Testis (tissue), 3 donors: ENCODE data around the gene CLEC10A. TPM values are rescaled to one million over a fixed set of nuclear protein-coding genes. Genes with fewer than 3 reads are reported as not detected.

Experiments used
- DNase-seq: peaks from one replicate; pipeline ENCODE4 v3.0.0-alpha.2; 2019
- H3K27ac ChIP-seq, 2 donors: fragments of 200-600 bp; sonication (generic); one replicate each; pipeline ENCODE4 v1.5.1; 2019
- H3K27me3 ChIP-seq: fragments of 200-600 bp; sonication (generic); one replicate; pipeline ENCODE4 v1.5.1; 2019
- H3K36me3 ChIP-seq: fragments of 200-600 bp; sonication (generic); one replicate; pipeline ENCODE4 v1.5.1; 2017; ENCODE audit warnings: low read depth; ENCODE audit errors: missing control alignments
- H3K4me1 ChIP-seq: fragments of 200-600 bp; sonication (generic); one replicate; pipeline ENCODE4 v1.5.1; 2019
- H3K4me3 ChIP-seq, 2 donors: fragments of 200-600 bp; sonication (generic); one replicate each; pipeline ENCODE4 v1.5.1; 2017 to 2019
- H3K9me3 ChIP-seq: fragments of 200-600 bp; sonication (generic); one replicate; pipeline ENCODE4 v1.5.1; 2017
- CTCF ChIP-seq, 3 experiments: fragments of 450-650 bp in 2 of 3; fragments of 200-600 bp in 1 of 3; sonication (generic) in 1 of 3; IDR thresholded peaks; one replicate each; pipeline ENCODE4 v1.5.1; 2016 to 2019; ENCODE audit warnings: antibody characterized with exemption in 3 of 3, mild to moderate bottlenecking in 2 of 3, moderate library complexity in 1 of 3
- POLR2A ChIP-seq: fragments of 450-650 bp; IDR thresholded peaks from one replicate; pipeline ENCODE4 v1.6.1; 2017; ENCODE audit warnings: antibody characterized with exemption, mild to moderate bottlenecking, moderate library complexity
- WGBS, 2 donors: methylation state at CpG; one replicate each; pipeline ENCODE4 v1.1.5; 2018; 5-methylcytosine and 5-hydroxymethylcytosine counted together
- intact Hi-C: fragments of 100-400 bp; cut with DNase I; formaldehyde crosslinking; loops from one replicate; pipeline ENCODE4 v1.15.1; 2023; ENCODE audit warnings: low total_unique reads
- polyA plus RNA-seq: library from polyadenylated mRNA; stranded (reverse); fragments of 350-450 nt; fragmentation: Illumina TruSeq; extraction: RNeasy Lipid Tissue Mini Kit (QIAGEN cat#74804); gene quantifications from one replicate; pipeline ENCODE4 v1.2.3, GENCODE V29; 2014; ENCODE audit warnings: low read depth, low replicate concordance; ENCODE audit not compliant: insufficient read depth
- total RNA-seq, 2 donors: library from RNA; depleted of rRNA; stranded (reverse); fragments of >200 nt; gene quantifications; one replicate each; pipeline ENCODE4 v1.2.3, GENCODE V29; 2016

Gene CLEC10A
- total and polyA plus RNA-seq, 3 donors from 2014 or later, result 3.5 to 11.7 (median 3.8) TPM

- TF ChIP-seq CTCF (IDR thresholded peaks at IDR 0.05), result no peak
- no peak for TF ChIP-seq POLR2A
- H3K9me3 ChIP-seq, result no peaks in the 10 kb centered on the region
- no peak overlapping the region for H3K27ac ChIP-seq
- no peak overlapping the region for H3K4me3 ChIP-seq
- DNase-seq, result no peak
- 89 to 96% methylated on average over 2 of the region's 2 CpGs for WGBS, 2 donors
- H3K27me3 ChIP-seq, result no peaks in the 10 kb centered on the region
- intact Hi-C loops, result no loop called here
- no peaks in the 10 kb centered on the region for H3K4me1 ChIP-seq
- H3K36me3 ChIP-seq, result no peaks in the 10 kb centered on the region
Observed at GRCh38 chr17:7072406-7072805, 7.6 kb downstream of the CLEC10A start.

- Histone ChIP-seq H3K36me3 (no peaks in the 10 kb centered on the region), H3K4me1 (no peaks in the 10 kb centered on the region), H3K27ac (no peak overlapping the region), H3K27me3 (no peaks in the 10 kb centered on the region), H3K9me3 (no peaks in the 10 kb centered on the region), H3K4me3 (no peak overlapping the region)
- intact Hi-C loops, result no loop called here
- no peak for TF ChIP-seq CTCF (IDR thresholded peaks at IDR 0.05)
- TF ChIP-seq POLR2A, result no peak
- no peak for DNase-seq
- WGBS, 2 donors, result 83 to 91% methylated on average over 3 of the region's 3 CpGs
Observed at GRCh38 chr17:7070712-7071111, 9.3 kb downstream of the CLEC10A start.

- no peak for TF ChIP-seq POLR2A
- no peak for TF ChIP-seq CTCF (IDR thresholded peaks at IDR 0.05)
- DNase-seq, result no peak
- intact Hi-C loops, result no loop called here
- H3K9me3 ChIP-seq, result no peaks in the 10 kb centered on the region
- no peak overlapping the region for H3K27ac ChIP-seq
- H3K4me1 ChIP-seq, result no peaks in the 10 kb centered on the region
- 42 to 43% methylated on average over 1 of the region's 1 CpG for WGBS, 2 donors
- no peaks in the 10 kb centered on the region for H3K27me3 ChIP-seq
- H3K4me3 ChIP-seq, result no peak overlapping the region
- no peaks in the 10 kb centered on the region for H3K36me3 ChIP-seq
Observed at GRCh38 chr17:7068268-7068667, 11.8 kb downstream of the CLEC10A start.

GRCh38 chr17:7067198-7067597, 12.9 kb downstream of the CLEC10A start:
- H3K36me3 ChIP-seq, result no peaks in the 10 kb centered on the region
- intact Hi-C loops, result no loop called here
- 81 to 89% methylated on average over 1 of the region's 1 CpG for WGBS, 2 donors
- H3K4me1 ChIP-seq, result no peaks in the 10 kb centered on the region
- no peak overlapping the region for H3K27ac ChIP-seq
- no peak for TF ChIP-seq POLR2A
- TF ChIP-seq CTCF (IDR thresholded peaks at IDR 0.05), result no peak
- DNase-seq, result no peak
- H3K9me3 ChIP-seq, result no peaks in the 10 kb centered on the region
- no peak overlapping the region for H3K4me3 ChIP-seq
- H3K27me3 ChIP-seq, result no peaks in the 10 kb centered on the region

GRCh38 chr17:7064261-7064660, 15.8 kb downstream of the CLEC10A start:
- no peak overlapping the region for H3K27ac ChIP-seq
- 73 to 76% methylated on average over 3 to 4 of the region's 4 CpGs for WGBS, 2 donors
- H3K4me3 ChIP-seq, result no peak overlapping the region
- no peak for DNase-seq
- no peaks in the 10 kb centered on the region for H3K4me1 ChIP-seq
- no peaks in the 10 kb centered on the region for H3K36me3 ChIP-seq
- TF ChIP-seq CTCF (IDR thresholded peaks at IDR 0.05) (no peak), POLR2A (no peak)
- intact Hi-C loops, result no loop called here
- H3K27me3 ChIP-seq, result no peaks in the 10 kb centered on the region
- no peaks in the 10 kb centered on the region for H3K9me3 ChIP-seq
